OCI-LY3 (cell line): Measurements from ENCODE around the gene PARD3B.

Source experiments
- EZH2phosphoT487 ChIP-seq: fragments of 200-600 bp; shearing (Covaris generic); IDR thresholded peaks from 2 replicates; pipeline ENCODE4 v1.6.1; 2018; ENCODE audit warnings: antibody characterized with exemption, mixed run types, low read depth
- TF ChIP-seq, protein P1 (sequence below): fragments of 200-600, 300-600 bp; sonication (generic); IDR thresholded peaks from 2 replicates; pipeline ENCODE4 v1.5.1; 2014; ENCODE audit warnings: antibody characterized with exemption, low read length, low read depth

- TF ChIP-seq, protein P1, sequence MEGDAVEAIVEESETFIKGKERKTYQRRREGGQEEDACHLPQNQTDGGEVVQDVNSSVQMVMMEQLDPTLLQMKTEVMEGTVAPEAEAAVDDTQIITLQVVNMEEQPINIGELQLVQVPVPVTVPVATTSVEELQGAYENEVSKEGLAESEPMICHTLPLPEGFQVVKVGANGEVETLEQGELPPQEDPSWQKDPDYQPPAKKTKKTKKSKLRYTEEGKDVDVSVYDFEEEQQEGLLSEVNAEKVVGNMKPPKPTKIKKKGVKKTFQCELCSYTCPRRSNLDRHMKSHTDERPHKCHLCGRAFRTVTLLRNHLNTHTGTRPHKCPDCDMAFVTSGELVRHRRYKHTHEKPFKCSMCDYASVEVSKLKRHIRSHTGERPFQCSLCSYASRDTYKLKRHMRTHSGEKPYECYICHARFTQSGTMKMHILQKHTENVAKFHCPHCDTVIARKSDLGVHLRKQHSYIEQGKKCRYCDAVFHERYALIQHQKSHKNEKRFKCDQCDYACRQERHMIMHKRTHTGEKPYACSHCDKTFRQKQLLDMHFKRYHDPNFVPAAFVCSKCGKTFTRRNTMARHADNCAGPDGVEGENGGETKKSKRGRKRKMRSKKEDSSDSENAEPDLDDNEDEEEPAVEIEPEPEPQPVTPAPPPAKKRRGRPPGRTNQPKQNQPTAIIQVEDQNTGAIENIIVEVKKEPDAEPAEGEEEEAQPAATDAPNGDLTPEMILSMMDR: no peak
- no peak for TF ChIP-seq EZH2phosphoT487
Measured at GRCh38 chr2:205484764-205485163, 939.5 kb downstream of the PARD3B start.
